G401 (cell line): ENCODE data around the gene TLCD3A. TPM values are rescaled to one million over a fixed set of nuclear protein-coding genes. Genes with fewer than 3 reads are reported as not detected.
"Not testable (repeated sequence)": the region's sequence is repeated elsewhere in the genome, so short reads cannot be mapped to it uniquely, and the experiment has no call there.

Experiments used
- DNase-seq: peaks from one replicate; pipeline ENCODE4 v3.0.0-alpha.2; 2015; ENCODE audit warnings: low spot score
- in situ Hi-C: cut with HindIII; loops from 2 replicates; pipeline ENCODE4 v1.10.0; 2016; ENCODE audit warnings: low sequenced_read_pairs, mixed read lengths
- total RNA-seq: library from RNA; depleted of rRNA; stranded (reverse); fragments of >200 nt; shearing (Covaris generic); gene quantifications from 2 replicates; pipeline ENCODE4 v1.2.3, GENCODE V29; 2014

The TLCD3A gene
- total RNA-seq, 1 experiment from 2014 or later: 42.0 TPM

DNA sequence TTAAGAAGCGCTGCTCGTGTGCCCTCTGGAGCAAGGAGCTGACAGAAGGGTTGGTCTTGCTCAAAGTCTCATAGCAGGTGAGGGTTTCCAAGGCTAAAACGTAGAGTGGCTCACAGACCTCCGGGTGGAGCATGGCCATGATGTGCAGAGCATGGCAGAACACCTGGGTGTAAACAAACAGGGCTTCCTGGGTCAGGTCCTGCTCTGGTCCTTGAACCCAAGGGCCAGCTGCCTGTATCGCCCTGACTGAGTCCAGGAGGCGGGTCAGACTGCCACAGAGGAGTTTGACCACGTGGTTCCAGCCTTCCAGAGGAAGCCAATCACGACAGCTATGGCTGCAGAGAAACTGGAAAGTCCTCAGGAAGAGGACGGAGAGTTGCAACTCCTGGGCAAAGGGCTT, 12.5 kb downstream of the TLCD3A start:
- DNase-seq: no peak
- in situ Hi-C loops: no loop called here

DNA sequence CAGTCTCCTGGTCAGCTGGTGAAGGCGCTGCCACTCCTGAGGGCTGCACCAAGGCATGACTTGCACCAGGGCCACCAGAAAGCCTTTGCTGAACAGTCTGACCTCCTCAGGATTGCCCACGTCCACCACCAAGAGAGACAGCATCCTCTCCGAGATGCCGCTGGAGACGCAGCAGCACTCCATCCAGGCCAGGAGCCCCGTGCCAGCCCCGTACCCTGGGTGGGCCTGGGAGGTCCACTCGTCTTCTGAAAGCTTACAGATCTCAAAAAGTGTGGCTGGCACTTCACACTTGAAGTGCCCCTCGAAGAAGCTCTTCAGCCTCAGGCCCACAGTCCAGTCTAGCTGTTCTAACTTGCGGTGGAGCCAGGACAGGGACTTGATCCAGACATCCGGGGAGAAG, 13.0 kb downstream of the TLCD3A start:
- no peak for DNase-seq
- in situ Hi-C loops: no loop called here

DNA sequence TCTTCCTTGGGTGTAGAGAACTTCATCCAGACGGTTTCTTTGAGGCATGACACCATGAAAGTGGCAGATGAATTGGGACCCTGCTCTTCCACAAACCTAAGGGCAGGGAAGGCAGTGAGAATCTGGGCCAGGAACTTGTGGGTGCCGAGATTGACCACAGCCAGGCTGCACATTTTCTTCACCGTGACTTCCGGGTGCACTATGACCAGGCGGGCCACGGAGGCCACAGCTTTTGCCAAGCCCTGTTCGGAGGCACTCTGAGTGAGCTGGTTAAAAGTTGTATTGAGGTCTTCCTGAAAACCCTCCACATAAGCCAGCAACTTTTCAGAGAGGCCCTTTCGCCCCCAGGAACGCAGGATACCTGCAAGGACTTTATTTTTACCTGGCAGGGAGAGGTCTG, 13.8 kb downstream of the TLCD3A start:
- in situ Hi-C loops: no loop called here
- no peak for DNase-seq

DNA sequence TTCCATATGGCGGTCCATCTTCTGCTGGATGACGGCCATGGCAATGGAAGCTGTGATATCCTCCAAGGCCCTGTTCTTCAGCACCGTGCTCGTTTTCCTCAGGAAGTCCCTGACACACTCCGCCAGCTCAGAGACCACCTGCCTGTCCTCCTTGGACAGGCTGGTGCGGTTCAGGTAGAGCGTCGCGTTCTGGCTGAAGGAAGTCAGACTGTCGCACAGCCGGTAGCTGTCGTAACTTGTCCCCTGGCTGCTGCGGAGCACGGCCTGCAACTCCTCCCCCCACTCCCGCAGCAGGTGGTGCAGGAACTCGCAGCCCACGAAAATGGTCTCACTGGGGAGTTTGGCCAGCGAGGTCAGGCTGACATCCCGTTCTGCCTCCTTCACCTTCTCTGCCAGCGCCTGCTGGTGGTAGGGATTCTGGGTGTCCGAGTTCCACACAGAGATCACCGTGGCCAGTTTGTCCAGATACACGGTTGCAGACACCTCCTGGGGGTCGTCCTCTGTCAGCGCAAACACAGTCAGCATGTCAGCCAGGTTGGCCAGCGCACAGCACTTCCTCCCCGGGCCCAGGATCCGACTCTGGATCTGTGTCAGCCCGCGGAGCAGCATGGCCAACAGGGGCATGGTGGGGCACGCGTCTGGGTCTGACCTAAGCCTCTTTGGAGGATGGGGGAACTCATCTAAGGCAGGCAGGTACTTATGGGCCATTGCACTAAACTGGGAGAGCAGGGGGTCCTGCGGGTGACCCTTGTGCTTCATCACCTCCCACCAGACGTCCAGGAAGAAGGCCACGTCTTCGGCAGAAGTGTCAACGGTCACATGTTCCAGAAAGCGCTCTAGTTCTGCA, 14.6 kb downstream of the TLCD3A start:
- in situ Hi-C loops: no loop called here
- DNase-seq: peak; percentile 65

DNA sequence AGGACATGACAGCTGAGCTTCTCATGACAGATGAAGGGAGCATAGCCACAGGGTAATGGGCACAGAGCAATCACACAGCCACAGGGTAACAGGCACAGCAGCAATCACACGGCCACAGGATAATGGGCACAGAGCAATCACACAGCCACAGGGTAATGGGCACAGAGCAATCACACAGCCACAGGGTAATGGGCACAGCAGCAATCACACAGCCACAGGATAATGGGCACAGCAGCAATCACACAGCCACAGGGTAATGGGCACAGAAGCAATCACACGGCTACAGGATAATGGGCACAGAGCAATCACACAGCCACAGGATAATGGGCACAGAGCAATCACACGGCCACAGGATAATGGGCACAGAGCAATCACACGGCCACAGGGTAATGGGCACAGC, 16.2 kb downstream of the TLCD3A start:
- DNase-seq, in situ Hi-C loops: not testable (repeated sequence)

DNA sequence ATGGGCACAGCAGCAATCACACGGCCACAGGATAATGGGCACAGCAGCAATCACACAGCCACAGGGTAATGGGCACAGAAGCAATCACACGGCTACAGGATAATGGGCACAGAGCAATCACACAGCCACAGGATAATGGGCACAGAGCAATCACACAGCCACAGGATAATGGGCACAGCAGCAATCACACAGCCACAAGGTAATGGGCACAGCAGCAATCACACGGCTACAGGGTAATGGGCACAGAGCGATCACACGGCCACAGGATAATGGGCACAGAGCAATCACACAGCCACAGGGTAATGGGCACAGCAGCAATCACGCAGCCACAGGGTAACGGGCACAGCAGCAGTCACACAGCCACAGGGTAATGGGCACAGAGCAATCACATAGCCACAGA, 17.0 kb downstream of the TLCD3A start:
- in situ Hi-C loops, DNase-seq: not testable (repeated sequence)

DNA sequence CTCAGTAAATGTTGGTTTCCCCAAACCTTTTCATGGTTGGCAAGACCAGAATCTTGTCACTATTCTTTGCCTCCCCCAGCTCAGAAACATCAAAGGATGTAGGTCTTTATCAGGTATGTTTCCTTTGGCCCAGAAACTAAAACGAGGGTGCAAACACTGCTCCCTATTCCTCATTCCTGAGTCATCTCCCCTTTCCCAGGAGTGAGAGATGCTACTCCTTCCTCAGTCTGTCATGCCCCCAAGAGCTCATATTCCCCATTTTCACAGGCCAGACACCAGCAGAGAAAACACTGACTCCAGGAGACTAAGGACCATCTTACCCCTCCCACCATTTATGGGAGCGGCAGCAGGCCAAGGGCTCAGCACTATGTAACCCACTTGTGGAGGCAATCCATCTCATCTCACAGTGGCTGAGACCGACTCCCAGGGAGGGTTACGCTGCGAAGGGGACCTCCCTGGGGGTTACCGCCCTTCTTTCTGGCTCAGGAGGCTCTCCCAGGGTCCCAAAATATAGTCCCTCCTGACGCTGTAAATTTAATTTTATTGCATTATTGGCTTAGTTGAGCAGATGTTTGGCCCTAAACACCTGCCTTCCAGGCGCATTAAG, 18.1 kb downstream of the TLCD3A start:
- in situ Hi-C loops: loop anchor here (25.0 kb wide), 1 partner anchor 237 kb away; the partner anchor contains the start of genes NXN and TIMM22
- no peak for DNase-seq

DNA sequence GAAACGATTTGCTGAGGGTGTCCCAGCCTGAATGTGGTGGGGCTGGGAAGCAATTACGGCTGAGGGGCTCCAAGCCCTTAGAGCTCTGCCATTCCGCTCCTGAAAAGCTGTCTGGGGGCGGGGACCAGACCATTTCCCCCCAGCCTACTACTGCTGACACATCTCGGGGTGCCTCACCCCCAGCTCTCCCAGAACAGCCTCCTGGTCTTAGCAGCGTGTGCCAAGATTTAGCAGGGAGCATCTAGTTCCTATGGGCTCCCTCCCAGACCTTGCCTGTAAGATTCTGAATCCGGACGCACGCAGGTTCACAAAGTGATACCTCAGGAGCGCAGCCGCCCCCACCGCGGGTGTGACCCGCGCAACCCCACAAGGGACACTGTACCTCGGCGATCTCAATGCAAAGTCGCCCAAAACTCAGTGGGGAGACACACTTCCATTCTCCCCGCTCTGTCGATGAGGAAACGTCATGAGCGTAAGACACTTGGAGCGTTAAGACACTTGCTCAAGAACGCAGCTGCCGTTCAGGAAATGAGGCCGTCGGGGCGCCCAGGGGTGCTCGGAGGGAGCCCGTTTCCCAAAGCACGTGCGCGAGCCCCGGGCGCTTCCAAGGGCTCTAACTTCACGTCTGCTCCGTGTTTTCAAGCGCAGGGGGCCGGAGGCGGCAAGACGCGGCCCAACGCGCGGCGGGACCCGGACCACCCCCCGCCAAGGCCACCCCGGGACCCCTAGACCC, 19.0 kb downstream of the TLCD3A start:
- DNase-seq: no peak

DNA sequence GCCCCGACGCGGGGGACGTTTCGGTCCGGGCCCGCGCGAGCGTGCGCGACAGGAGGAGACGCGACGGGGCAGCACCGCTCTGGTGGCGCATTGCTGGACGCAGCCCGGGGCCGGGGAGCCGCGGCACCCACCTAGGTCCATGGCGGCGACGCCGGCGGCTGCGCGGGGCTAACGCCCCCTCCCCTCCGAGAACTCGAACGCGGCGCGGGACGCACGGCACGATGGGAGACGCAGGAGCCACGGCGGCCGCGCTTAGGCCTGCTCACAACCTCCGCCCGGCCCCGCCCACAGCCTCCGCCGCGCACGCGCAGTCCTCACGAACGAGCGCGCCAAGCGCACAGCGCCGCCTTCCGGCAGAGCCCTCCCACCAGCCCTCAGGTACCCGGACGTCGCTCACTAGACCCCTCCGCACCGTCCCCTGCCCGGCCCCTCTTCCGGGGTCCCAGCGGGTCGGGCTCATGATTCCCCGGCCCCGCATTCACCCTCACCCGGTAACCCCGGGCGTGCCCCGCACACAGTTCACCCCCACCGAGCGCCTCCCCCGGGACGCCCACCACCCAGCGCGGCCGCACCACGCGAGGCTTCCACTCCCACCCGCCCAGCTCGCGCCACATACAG, 19.7 kb downstream of the TLCD3A start, which contains the start of gene GEMIN4:
Gene GEMIN4, minus strand, starts transcription at position 263 of the 618 bp plus-strand sequence. Its CDS starts 122 bp downstream, at position 141.
- DNase-seq: peak; percentile 83
- in situ Hi-C loops: loop anchor here (25.0 kb wide), 1 partner anchor 235 kb away; the partner anchor contains the start of genes NXN and TIMM22

More for the DNA sequence above, 19.0 kb downstream of the TLCD3A start:
- in situ Hi-C loops: loop anchor here (25.0 kb wide), 1 partner anchor 236 kb away; the partner anchor contains the start of genes NXN and TIMM22

DNA sequence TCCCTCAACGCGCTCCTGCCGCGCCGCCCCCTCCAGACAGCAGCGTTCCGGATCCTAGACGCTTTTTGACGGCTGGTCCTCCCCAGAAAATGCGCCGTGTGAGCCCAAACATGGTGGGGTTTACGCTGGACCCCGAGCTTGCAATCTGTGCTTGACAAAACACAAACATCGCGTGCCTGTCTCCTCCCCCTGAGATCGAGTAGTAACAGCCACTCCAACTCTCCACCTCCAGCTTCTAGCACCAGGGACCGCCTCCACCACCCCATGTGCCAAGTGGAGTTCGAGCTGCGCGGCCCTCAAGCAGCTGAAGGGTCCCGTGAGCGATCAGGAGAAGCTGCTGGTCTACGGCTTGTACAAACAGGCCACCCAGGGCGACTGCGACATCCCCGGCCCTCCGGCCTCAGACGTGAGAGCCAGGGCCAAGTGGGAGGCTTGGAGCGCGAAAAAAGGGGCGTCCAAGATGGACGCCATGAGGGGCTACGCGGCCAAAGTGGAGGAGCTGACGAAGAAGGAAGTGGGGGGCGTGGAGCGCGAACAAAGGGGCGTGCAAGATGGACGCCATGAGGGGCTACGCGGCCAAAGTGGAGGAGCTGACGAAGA, 20.3 kb downstream of the TLCD3A start:
- in situ Hi-C loops: loop anchor here (25.0 kb wide), 1 partner anchor 235 kb away; the partner anchor contains the start of genes NXN and TIMM22
- DNase-seq: peak; percentile 62

DNA sequence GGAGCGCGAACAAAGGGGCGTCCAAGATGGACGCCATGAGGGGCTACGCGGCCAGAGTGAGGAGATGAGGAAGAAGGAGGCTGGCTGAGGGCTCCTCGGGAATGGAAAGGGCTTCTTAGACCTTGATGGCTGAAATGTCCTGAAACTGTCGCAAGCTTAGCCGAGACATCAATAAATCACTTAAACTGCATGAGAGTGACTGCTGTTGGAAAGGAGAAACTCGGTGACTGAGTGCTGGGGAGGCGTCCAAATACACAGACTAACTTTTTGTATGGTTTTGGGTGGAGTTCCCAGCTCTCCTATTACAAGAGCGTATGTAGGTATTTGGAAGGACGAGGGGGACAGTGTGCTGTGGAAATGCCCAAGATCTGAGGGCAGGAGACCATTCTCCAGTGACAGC, 21.0 kb downstream of the TLCD3A start:
- in situ Hi-C loops: loop anchor here (25.0 kb wide), 1 partner anchor 234 kb away; the partner anchor contains the start of genes NXN and TIMM22
- DNase-seq: no peak

DNA sequence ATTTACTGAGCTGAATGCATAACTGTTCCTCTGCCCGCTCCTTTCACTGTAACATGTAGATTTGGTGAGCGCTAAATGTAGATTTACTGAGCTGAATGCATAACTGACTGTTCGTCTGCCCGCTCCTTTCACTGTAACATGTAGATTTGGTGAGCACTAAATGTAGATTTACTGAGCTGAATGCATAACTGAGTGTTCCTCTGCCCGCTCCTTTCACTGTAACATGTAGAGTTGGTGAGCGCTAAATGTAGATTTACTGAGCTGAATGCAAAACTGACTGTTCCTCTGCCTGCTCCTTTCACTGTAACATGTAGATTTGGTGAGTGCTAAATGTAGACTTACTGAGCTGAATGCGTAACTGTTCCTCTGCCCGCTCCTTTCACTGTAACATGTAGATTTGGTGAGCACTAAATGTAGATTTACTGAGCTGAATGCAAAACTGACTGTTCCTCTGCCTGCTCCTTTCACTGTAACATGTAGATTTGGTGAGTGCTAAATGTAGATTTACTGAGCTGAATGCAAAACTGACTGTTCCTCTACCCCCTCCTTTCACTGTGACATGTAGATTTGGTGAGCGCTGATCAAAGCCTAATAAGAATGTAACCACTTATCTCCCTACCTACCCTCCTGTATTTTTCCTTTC, 23.0 kb downstream of the TLCD3A start:
- DNase-seq: not testable (repeated sequence)
- in situ Hi-C loops: loop anchor here (25.0 kb wide), 1 partner anchor 232 kb away; the partner anchor contains the start of genes NXN and TIMM22

DNA sequence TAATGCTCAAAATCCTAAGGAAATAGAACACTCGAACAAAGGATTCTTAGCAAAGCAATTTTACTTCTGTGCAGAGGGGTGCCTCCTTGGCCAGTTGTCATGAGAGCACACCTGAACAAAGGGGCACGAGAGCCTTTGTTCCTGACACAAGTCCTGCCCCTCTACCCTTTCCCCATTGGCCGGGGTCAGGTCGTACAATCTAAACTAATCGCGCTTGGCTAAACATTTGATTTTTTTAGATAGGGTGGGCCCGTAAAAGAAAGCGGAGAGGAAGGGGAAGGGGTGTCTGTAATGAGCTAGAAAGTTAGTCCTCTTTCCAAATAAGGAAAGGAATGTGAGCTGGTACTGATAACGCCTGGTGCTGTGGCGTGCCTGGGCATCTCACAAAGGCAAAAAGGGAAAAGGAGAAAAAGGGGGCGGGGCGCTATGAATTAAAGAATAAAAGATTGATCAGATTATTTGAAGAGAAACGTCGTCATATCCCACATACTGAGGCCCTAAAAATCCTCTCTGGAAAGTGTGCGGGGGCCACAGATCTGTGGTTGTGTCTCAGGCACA, 23.7 kb downstream of the TLCD3A start:
- DNase-seq: not testable (repeated sequence)
- in situ Hi-C loops: loop anchor here (25.0 kb wide), 1 partner anchor 231 kb away; the partner anchor contains the start of genes NXN and TIMM22

DNA sequence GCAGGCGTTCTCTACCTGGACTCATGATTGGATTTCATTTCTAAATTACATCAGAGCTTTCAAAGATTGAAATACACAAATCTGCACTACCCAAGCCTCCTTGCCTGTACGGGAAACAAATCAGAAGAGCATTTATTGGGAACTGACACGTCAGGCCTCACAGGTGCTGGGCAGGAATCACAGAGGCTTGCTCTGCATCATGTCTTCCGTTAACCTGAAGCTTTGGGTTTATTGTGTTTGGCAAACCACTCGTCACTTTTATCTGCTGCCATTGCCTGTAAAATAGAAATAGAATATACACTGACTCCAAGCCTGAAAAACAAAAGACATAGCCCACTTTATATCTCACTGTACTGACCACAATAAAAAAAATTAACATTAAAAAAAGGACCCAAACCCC, 27.6 kb downstream of the TLCD3A start:
- DNase-seq: no peak
- in situ Hi-C loops: loop anchor here (25.0 kb wide), 1 partner anchor 227 kb away; the partner anchor contains the start of genes NXN and TIMM22

DNA sequence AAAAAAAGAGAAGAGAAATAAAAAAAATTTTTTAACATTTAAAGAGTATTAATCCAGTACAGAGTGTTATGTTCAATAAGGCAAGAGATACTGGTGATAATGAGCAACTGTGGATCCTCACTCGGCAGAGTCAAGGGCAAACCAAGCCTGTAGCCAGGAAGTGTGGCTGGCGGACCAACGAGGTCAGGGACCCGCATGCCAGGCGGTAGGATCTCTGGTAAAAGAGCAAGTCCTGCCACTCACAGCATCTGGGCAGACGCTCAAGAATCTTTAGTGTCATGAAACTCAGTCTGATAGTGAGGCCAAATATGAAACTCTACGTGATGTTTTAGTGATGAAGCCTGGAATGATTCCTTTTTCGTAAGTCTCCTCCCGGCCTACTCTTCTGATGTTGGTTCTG, 28.0 kb downstream of the TLCD3A start:
- in situ Hi-C loops: loop anchor here (25.0 kb wide), 1 partner anchor 227 kb away; the partner anchor contains the start of genes NXN and TIMM22
- DNase-seq: no peak

DNA sequence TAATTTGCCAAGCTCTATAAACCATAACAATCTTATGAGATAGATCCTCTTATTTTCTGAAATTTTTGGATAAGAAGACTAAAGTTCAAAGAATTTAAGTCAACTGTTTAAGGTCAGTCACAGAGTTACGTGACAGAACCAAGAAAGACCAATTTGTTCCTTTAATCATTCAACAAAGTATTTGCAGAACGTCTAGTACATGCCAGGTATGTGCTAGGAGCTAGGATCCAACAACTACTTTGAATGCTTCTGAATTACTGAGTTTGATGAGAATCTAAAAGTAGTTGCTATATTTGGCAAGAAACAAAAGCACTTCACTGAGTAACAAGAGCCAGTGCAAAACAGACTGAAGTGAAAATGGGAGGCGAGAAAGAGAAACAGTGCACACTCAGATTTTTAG, 34.7 kb downstream of the TLCD3A start:
- DNase-seq: no peak
- in situ Hi-C loops: loop anchor here (25.0 kb wide), 1 partner anchor 220 kb away; the partner anchor contains the start of genes NXN and TIMM22

DNA sequence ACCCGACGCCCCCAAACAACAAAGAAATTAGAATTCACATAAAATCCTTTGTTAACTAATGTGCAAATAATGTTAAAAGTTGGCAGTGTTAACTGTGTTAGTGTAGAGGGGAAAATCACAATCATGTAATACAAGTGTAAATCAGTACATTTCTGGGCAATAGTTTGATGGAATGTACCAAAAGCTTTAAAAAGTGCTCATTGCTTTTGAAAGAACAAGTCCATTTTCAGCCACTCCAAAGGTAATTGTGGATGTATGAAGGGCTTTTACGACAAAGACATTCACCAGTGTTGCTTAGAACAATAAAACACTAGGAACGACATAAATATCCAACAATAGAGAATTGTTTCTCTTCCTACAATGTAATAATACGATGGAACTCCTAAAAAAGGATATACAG, 40.6 kb downstream of the TLCD3A start:
- in situ Hi-C loops: loop anchor here (25.0 kb wide), 1 partner anchor 214 kb away; the partner anchor contains the start of genes NXN and TIMM22
- DNase-seq: no peak
